Measurements from ENCODE around the gene DNASE1L1.

Gene DNASE1L1

DNA sequence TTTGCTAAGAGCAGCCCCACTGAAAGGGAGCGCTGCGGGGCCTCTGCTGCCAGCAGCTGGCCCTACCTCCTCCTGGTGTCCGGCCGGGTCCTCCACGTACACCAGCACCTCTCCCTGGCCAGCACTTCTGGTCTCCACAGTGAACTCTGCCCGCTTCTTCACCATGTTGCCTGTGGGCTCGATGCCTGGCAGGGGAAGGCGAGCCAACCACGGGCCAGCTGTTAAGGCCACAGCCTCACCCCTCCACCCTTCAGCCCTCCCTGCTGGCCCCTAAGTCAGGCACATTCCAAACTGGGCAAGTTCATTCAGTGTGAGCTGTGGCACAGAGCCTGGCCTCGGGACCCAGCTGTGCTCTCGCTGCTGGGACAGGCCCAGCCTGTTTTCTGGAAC, 42.4 kb downstream of the DNASE1L1 start:
- no peak for DNase-seq

- DNase-seq = no peak
Measured at GRCh38 chrX:154365997-154366665, 42.9 kb downstream of the DNASE1L1 start.

GRCh38 chrX:154365052-154365600, 43.9 kb downstream of the DNASE1L1 start:
- no peak for DNase-seq

DNA sequence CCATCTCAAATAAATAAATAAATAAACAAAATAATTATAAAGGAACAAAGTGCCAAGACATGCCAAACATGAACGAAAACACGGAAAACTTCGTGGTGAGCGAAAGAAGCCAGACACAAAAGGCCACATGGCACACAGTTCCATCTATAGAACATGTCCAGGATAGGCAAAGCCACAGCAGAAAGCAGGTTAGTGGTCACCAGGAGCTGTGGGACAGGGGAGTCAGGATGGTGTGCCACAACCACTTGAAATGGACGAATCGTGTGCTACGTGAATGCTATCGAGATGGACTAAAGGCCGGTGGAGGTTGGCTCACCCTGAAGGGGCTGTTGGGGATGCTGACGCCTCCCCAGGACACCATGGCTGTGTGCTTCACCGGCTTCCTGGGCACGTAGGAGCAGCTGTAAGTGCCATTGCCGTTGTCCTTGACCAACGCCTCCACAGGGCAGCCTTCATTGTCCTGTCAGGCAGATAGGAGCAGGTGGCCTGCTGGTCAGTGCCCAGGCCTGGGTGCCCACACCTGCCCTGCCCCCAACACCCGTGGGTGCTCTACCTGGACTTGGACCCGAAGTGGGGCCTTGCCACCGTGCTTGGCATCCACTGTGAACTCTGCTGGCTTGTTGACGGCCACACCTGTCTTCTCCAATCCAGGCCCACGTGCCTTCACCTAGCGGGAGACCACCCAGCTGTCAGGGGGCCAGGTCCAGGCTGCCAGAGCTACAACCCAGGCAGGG, 45.2 kb downstream of the DNASE1L1 start:
- no peak for DNase-seq

DNA sequence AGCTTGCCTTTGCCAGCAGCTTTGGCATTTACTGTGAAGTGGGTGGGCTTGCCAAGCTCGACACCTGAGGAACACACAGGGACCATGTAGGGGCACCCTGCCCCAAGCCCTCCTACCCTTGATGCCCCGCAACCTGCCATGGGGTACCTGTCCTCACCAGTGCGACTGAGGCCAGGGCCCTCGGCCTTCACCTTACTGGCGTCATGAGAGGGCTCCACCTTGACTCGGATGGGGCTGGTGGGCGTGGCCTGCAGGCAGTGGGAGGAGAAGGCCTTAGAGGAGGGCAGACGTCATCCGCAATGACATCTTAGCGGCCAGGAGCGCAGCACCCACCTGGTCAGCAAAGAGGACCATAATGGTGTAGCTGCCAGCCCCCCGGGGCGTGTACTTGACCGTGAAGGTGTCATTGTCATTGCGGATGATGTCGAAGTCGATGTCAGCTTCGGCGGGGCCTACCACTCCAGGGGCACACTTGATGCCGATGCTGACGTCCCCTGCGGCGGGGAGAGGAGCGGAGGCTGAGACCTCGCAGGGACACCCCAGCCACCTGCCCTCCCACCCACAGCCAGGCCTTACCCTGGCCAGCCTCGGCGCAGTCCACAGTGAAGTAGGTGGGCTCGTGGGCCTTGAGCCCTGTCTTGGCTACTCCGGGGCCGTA, 46.8 kb downstream of the DNASE1L1 start:
- DNase-seq = no peak

- DNase-seq = no peak
Measured at GRCh38 chrX:154360155-154360713, 48.8 kb downstream of the DNASE1L1 start.

DNA sequence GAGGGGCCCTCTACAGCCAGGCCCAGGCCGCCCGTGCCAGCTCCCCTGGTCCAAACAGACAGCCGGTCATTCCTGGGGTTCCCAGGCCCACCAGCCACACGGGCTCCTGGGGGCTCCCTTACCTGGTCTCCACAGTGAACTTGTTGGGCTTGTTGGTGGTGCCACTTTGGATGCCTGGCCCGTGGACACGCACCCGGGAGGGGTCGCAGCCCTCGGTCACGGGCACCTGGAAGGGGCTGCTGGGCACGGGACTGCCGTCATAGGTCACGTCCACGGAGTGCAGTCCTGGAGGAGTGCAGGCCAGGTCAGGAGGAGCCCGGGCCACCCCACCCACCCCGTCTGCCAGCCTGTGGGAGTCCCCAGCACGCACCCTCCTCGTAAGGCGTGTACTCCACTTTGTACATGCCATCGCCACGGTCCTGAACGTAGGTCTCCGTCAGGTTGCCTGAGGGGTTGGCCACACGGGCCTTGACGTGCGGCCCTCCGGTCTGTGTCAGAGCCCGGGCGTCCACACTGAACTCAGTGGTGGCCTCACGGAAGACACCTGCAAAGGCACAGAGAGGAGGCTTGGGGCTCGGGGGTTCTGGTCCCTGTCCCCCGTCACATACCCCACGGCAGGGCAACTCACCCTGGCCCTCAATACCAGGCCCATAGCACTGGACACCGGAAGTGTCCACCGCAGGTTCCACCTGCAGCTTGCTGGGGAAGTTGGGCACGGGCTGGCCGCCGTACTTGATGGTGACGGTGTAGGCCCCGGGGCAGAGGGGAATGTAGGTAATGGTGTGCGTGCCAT, 49.5 kb downstream of the DNASE1L1 start:
- DNase-seq = no peak

DNA sequence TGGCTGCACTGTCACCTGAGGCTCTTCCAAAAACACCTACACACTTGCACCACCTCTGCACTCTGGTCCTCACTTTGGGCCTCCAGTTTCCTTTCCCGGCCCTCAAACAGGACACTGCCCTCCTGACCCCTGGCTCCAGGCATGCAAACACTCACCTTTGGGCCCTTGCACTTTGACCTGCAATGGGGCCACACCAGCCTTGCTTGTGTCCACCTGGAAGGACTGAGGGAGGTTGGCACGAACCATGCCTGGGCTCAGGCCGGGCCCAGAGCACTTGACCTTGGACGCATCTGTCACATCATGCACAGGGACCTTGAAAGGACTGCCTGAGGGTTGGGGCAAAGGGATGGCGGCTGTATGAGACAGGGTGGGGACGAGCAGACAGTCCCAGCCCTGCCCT, 50.2 kb downstream of the DNASE1L1 start:
- no peak for DNase-seq

DNA sequence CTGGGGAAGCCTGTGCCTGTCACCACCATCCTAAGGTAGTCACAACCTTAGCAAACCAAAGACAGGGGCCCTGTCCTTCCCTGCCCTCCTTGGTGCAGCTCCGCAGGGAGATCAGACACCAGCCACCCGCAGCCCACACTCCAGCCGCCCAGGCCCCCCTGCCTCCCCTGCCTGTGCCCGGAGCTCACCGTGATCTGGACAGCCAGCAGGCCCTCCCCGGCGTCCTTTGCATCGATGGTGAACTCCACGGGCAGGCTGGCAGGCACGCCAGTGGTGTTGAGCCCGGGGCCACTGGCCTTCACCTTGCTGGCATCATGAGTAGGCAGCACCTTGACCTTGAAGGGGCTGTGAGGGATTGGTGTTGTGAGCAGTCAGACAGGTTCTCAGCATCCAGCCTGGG, 51.0 kb downstream of the DNASE1L1 start:
- no peak for DNase-seq

DNA sequence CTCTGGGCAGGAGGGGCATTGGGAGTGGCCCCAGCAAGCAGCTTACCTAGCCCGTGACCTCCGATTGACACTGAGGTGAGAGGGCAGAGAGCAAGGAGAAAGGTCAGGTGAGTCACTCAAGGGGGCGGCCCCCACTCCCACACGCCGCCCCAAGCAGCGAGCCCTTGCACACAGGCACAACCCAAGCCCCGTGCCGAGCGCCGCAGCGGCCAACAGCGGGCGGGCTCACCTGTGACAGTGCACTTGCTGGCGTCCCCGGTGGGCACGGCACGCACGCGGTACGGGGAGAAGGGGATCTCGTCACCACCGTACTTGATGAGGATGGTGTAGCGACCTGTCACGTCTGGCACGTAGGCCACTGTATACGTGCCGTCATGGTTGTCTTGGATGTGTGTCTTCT, 51.8 kb downstream of the DNASE1L1 start:
- DNase-seq = no peak

DNA sequence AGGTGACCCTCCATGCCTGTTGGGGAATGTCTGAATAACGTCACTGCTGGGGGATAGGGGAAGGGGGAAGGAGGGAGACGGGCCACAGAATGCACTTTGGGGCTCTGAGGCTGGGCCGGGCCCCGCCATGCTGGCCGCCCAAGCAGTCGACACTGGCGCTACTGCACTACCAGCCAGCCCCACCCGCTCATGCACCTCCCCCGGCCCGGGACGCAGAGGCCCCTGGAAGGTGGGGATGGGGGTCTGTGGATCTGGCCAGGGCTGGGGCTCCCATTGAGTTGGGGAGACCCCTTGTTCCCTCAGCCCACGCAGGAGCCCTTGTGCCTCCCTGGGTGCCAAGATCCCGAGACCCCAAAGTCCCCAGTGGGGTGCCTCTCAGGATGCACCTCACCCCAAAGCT, 52.5 kb downstream of the DNASE1L1 start:
- no peak for DNase-seq

DNA sequence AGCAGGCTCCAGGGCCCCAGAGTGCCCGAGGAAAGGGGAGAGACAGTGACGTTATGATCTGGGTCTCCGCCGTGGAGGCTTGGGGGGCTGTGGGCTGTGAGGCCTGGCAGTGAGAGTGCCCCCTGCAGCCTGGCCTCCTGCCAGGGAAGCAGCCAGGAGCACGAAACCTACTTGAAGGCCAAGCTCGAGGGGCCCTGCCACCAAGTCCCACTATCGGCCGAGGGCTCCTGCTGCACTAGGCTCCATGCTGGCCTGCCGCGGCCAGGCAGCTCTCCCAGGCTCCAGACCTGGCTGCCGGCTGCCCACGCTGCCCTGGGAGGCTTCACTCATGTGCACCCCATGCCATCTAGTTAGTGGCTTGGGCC, 53.3 kb downstream of the DNASE1L1 start:
- no peak for DNase-seq

DNA sequence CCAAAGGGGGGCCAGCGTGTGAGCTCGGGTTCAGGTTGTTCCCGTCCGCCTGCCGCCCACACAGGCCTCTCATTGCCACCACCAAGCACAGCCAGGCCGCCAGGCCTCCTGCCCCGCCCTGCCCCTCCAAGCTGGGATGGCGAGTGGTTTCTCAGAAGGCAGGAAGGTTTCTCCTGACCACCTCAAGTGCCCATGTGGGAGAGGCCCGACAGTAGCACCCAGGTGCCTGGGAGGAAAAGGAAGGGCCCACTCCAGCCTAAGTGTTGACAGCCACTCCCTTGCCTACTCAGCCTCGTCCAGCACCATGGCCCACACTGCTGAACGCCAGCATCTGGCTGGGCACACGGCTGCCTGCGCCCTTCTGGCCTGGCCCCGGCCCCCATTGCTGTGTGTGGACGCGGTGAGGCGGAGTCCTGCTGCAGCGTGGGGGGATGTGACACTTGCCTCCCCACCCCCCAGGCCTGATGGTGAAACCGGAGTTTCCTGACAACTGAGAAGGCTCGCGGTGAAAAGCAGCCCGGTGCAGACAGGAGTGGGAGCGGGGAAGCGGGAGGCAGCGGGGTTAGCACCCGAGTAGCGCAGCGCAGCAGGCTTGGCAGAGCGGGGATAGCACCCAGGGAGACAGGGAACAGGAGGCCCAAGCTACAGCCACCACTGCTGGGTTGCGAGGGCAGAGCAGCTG, 53.8 kb downstream of the DNASE1L1 start:
- DNase-seq = no peak

DNA sequence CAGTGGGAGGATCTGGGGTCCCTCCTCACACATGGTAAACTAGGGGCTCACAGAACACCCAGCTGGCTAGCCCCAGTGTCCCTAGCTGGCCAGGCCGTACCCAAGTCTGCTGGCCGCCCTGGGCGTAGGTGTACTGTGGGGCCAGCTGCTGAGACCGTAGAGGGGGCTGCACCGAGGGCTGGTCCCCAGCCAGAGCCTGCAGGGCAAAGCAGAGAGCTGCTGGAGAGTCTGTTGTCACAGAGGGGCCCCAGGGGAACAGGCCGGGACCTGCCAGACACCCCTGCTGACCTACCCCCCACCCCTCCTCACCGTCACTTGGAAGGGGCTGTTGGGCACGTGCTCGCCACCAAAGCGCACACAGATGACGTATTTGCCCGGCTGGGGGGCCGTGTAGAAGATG, 54.5 kb downstream of the DNASE1L1 start:
- DNase-seq = no peak

DNA sequence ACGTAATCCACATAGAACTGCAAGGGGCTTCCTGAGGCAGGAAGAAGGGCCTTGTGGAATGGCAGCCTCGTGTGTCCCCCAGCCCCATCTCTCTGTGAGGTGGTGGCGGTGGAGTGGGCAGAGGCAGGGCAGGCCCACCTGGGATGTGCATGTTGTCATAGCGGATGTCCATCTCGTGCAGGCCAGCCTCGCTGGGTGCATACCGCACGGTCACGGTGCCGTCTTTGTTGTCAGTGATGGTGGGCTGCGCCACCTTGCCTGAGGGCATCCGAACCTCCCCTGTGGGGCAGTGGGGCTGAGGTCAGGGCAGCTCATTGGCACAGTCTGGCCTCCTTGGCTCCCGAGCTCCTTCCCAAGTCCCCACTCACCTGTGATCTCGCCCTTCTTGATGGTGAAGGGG, 55.0 kb downstream of the DNASE1L1 start:
- DNase-seq = no peak

GRCh38 chrX:154353172-154353843, 55.7 kb downstream of the DNASE1L1 start:
- no peak for DNase-seq

DNA sequence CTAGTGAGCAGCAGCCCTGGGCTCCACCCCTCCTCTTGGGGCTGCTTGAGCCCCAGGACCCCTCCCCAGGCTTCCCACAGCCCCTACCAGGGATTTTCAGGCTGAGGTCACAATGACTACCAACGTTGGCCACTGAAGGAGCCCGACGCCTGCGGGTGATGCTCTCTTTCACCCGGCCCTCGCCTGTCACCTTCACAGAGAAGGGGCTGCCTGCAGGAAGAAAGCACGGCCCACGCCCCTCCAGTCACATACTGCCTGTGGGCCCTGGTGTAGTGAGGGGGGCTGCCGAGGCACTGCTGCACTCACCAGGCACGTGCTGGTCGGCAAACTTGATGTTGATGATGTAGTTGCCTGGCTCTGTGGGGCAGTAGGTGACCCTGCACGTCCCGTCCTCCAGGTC, 56.6 kb downstream of the DNASE1L1 start:
- DNase-seq = no peak

DNA sequence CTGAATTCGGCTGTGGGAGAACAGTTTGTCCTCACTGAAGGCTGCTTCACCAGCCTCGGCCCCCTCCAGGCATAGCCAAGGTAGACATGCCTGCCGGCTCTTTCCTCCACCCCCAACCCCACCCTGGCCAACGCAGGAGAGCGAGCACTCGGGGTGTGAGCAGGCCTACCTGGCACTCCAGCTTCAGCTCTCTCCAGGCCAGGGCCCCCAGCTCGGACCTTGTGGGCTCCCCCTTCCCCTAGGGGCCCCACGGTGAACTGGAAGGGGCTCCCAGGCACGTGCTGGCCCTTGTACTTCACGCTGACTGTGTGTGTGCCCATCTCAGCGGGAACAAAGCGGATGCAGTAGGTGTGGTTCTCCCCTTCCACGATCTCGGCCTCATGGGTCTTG, 57.0 kb downstream of the DNASE1L1 start:
- DNase-seq = no peak
